ENCODE data around the gene BET1L.
"Not testable (repeated sequence)": the region's sequence is repeated elsewhere in the genome, so short reads cannot be mapped to it uniquely, and the experiment has no call there.

Gene BET1L

GRCh38 chr11:199004-199581 lies 8.1 kb downstream of the BET1L start:
- Histone ChIP-seq H3K4me1 (ENCODE audit: insufficient read depth, low read length) (no peaks in the 10 kb centered on the region), H3K9ac (ENCODE audit: low read depth, low read length) (no peak overlapping the region), H3K27ac (ENCODE audit: low read length) (no peak overlapping the region), H3K9me3 (ENCODE audit: insufficient read depth, low read depth, low read length) (no peaks in the 10 kb centered on the region), H3K27me3 (ENCODE audit: insufficient read depth, low read length) (no peaks in the 10 kb centered on the region), H3K4me3 (ENCODE audit: low read length) (no peak overlapping the region), H3K36me3 (ENCODE audit: insufficient read depth, low read depth, low read length) (no peaks in the 10 kb centered on the region)

DNA sequence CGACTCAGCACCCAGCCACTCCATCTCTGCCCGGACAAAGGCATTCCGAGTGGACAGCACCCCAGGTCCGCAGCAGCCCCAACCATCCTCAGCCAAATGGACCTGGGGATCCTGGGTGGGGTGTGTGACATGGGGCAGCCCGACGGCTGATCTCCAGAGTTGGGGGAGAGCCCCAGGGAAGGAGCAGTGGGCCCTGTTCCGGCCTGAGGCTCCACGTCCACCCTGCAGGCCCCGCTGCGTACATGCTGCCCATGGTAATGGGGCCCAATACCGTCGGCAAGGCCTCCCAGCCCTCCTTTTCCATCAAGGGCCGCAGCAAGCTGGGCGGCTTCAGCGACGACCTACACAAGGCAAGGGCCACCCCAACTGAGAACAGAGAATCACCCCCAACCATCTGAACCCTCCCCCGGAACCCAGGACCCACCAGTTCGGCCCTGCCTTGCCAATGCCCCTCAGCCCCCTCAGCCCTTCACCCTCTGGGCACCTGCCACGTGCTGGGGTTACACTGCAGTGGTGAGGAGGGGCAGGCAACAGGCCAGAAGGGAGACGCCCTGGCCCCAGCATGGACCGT lies 8.9 kb downstream of the BET1L start:
- no peaks in the 10 kb centered on the region for H3K4me1 ChIP-seq (ENCODE audit: insufficient read depth, low read length)
- H3K9me3 ChIP-seq (ENCODE audit: insufficient read depth, low read depth, low read length), result no peaks in the 10 kb centered on the region
- H3K27me3 ChIP-seq (ENCODE audit: insufficient read depth, low read length), result no peaks in the 10 kb centered on the region
- no peak overlapping the region for H3K27ac ChIP-seq (ENCODE audit: low read length)
- H3K9ac ChIP-seq (ENCODE audit: low read depth, low read length), result no peak overlapping the region
- H3K36me3 ChIP-seq (ENCODE audit: insufficient read depth, low read depth, low read length), result no peaks in the 10 kb centered on the region
- H3K4me3 ChIP-seq (ENCODE audit: low read length), result no peak overlapping the region

- Histone ChIP-seq H3K4me1 (ENCODE audit: insufficient read depth, low read length) (no peaks in the 10 kb centered on the region), H3K9me3 (ENCODE audit: insufficient read depth, low read depth, low read length) (no peaks in the 10 kb centered on the region), H3K9ac (ENCODE audit: low read depth, low read length) (no peak overlapping the region), H3K36me3 (ENCODE audit: insufficient read depth, low read depth, low read length) (no peaks in the 10 kb centered on the region), H3K4me3 (ENCODE audit: low read length) (no peak overlapping the region), H3K27ac (ENCODE audit: low read length) (no peak overlapping the region), H3K27me3 (ENCODE audit: insufficient read depth, low read length) (no peaks in the 10 kb centered on the region)
Measured at GRCh38 chr11:197741-198235, 9.4 kb downstream of the BET1L start.

- no peaks in the 10 kb centered on the region for H3K9me3 ChIP-seq (ENCODE audit: insufficient read depth, low read depth, low read length)
Measured at GRCh38 chr11:196786-197731, 10.1 kb downstream of the BET1L start.

GRCh38 chr11:193481-193880 lies 13.7 kb downstream of the BET1L start:
- not testable (repeated sequence) for H3K27me3 ChIP-seq (ENCODE audit: insufficient read depth, low read length); H3K27ac ChIP-seq (ENCODE audit: low read length); H3K4me3 ChIP-seq (ENCODE audit: low read length); H3K4me1 ChIP-seq (ENCODE audit: insufficient read depth, low read length); H3K36me3 ChIP-seq (ENCODE audit: insufficient read depth, low read depth, low read length); H3K9ac ChIP-seq (ENCODE audit: low read depth, low read length); H3K9me3 ChIP-seq (ENCODE audit: insufficient read depth, low read depth, low read length)

More at GRCh38 chr11:196786-197731, 10.1 kb downstream of the BET1L start:
- H3K36me3 ChIP-seq (ENCODE audit: insufficient read depth, low read depth, low read length), result no peaks in the 10 kb centered on the region
- no peak overlapping the region for H3K9ac ChIP-seq (ENCODE audit: low read depth, low read length)
- no peaks in the 10 kb centered on the region for H3K4me1 ChIP-seq (ENCODE audit: insufficient read depth, low read length)
- no peak overlapping the region for H3K4me3 ChIP-seq (ENCODE audit: low read length)
- H3K27ac ChIP-seq (ENCODE audit: low read length), result no peak overlapping the region
- H3K27me3 ChIP-seq (ENCODE audit: insufficient read depth, low read length), result no peaks in the 10 kb centered on the region

GRCh38 chr11:192674-193128 lies 14.5 kb downstream of the BET1L start, which contains the start of gene SCGB1C1:
TSS of gene SCGB1C1 (plus strand) at chr11:193078. CDS start at chr11:193100, 22 bp downstream.
- H3K4me3 ChIP-seq (ENCODE audit: low read length), result not testable (repeated sequence)

DNA sequence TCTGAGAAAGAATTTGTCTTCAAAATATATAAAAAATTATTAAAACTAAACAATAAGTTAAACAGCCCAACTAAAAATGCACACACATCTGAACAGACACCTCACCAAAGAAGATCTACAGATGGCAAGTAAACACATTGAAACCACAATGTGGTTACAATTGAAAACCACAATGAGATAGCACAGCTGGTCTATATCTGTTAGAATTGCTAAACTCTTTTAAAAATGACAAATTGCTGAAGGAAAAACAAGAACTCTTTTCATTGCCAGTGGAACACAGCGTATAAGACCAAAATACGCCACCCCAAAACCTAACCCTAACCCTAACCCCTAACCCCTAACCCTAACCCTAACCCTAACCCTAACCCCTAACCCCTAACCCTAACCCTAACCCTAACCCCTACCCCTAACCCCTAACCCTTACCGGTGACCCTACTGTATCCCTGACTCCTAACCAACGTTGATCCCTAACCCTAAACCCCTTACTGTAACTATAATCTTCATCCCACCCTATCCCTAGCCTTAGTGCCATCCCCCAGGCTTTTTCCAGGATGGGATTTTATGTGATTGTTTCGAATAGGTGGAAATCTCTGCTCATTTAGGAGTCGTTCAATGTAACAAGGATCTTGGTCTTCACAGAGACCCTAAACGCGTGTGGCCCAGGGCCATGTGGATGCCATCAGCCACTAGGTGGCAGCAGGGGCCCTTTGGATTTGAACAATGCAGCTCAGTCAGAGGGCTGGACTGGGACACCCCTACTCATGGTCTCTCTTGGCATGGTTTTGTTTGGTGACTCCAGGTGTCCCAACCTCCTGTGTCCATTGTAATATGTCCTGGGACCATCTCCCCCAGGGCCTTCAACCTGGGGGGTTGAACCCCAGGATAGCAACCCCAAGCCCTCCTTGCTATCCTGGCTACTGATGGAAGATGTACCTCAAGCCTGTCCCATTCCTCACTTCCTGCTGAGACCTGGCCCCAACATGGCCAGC lies 15.4 kb downstream of the BET1L start:
- H3K9me3 ChIP-seq (ENCODE audit: insufficient read depth, low read depth, low read length); H3K27me3 ChIP-seq (ENCODE audit: insufficient read depth, low read length); H3K27ac ChIP-seq (ENCODE audit: low read length); H3K36me3 ChIP-seq (ENCODE audit: insufficient read depth, low read depth, low read length); H3K4me3 ChIP-seq (ENCODE audit: low read length); H3K4me1 ChIP-seq (ENCODE audit: insufficient read depth, low read length); H3K9ac ChIP-seq (ENCODE audit: low read depth, low read length): not testable (repeated sequence)

More at GRCh38 chr11:192674-193128, 14.5 kb downstream of the BET1L start, which contains the start of gene SCGB1C1:
- H3K36me3 ChIP-seq (ENCODE audit: insufficient read depth, low read depth, low read length); H3K9me3 ChIP-seq (ENCODE audit: insufficient read depth, low read depth, low read length); H3K27me3 ChIP-seq (ENCODE audit: insufficient read depth, low read length); H3K4me1 ChIP-seq (ENCODE audit: insufficient read depth, low read length); H3K9ac ChIP-seq (ENCODE audit: low read depth, low read length); H3K27ac ChIP-seq (ENCODE audit: low read length): not testable (repeated sequence)

DNA sequence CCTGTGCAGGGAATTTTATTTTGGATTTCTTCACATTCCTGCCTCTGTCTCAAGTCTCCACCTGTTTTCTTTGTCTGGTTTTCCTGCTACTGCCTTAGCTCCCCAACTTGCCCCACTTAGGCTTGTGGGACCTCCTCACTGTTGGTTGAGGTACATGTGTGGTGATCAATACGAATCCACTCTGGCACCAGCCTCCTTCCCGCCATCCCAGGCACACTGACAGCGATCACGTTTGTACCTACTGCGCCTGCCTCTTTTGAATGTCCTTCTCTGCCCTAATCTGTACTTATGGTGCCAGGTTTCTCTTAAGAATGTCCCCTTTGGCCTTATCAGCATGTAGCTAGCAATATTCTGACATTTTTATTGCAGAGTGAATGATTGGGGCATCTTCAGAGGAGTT lies 16.7 kb downstream of the BET1L start:
- not testable (repeated sequence) for H3K9me3 ChIP-seq (ENCODE audit: insufficient read depth, low read depth, low read length); H3K36me3 ChIP-seq (ENCODE audit: insufficient read depth, low read depth, low read length); H3K9ac ChIP-seq (ENCODE audit: low read depth, low read length); H3K27me3 ChIP-seq (ENCODE audit: insufficient read depth, low read length); H3K27ac ChIP-seq (ENCODE audit: low read length); H3K4me1 ChIP-seq (ENCODE audit: insufficient read depth, low read length); H3K4me3 ChIP-seq (ENCODE audit: low read length)

DNA sequence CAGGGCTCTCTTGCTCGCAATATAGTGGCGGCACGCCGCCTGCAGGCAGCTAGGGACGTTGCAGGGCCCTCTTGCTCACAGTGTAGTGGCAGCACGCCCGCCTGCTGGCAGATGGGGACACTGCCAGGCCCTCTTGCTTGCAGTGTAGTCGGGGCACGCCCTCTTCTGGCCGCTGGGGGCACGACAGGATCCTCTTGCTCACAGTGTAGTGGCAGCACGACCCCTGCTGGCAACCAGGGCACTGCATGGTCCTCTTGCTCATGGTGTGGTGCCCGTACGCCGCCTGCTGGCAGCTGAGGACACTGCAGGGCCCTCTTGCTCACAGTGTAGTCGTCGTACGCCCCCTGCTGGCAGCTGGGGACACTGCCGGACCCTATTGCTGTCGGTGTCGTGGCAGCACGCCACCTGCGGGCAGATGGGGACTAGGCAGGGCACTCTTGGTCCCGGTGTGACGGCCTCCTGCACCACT lies 17.3 kb downstream of the BET1L start:
- not testable (repeated sequence) for H3K4me1 ChIP-seq (ENCODE audit: insufficient read depth, low read length); H3K27ac ChIP-seq (ENCODE audit: low read length); H3K27me3 ChIP-seq (ENCODE audit: insufficient read depth, low read length); H3K36me3 ChIP-seq (ENCODE audit: insufficient read depth, low read depth, low read length); H3K4me3 ChIP-seq (ENCODE audit: low read length); H3K9me3 ChIP-seq (ENCODE audit: insufficient read depth, low read depth, low read length); H3K9ac ChIP-seq (ENCODE audit: low read depth, low read length)

- H3K27me3 ChIP-seq (ENCODE audit: insufficient read depth, low read length); H3K4me3 ChIP-seq (ENCODE audit: low read length); H3K9ac ChIP-seq (ENCODE audit: low read depth, low read length); H3K27ac ChIP-seq (ENCODE audit: low read length); H3K4me1 ChIP-seq (ENCODE audit: insufficient read depth, low read length); H3K9me3 ChIP-seq (ENCODE audit: insufficient read depth, low read depth, low read length); H3K36me3 ChIP-seq (ENCODE audit: insufficient read depth, low read depth, low read length): not testable (repeated sequence)
Measured at GRCh38 chr11:189200-189783, 17.9 kb downstream of the BET1L start.

GRCh38 chr11:180242-180641 lies 27.0 kb downstream of the BET1L start:
- H3K9me3 ChIP-seq (ENCODE audit: insufficient read depth, low read depth, low read length); H3K4me1 ChIP-seq (ENCODE audit: insufficient read depth, low read length); H3K27me3 ChIP-seq (ENCODE audit: insufficient read depth, low read length); H3K27ac ChIP-seq (ENCODE audit: low read length); H3K36me3 ChIP-seq (ENCODE audit: insufficient read depth, low read depth, low read length); H3K4me3 ChIP-seq (ENCODE audit: low read length); H3K9ac ChIP-seq (ENCODE audit: low read depth, low read length): not testable (repeated sequence)
